SK-N-DZ (cell line): Measurements from ENCODE around the gene ACKR2.
A peak's percentile ranks its signal among the peaks of the same experiment; 100 is the strongest.

Source experiments
- DNase-seq: peaks from one replicate; pipeline ENCODE4 v3.0.0-alpha.2; 2015; ENCODE audit warnings: low spot score

ACKR2 gene

GRCh38 chr3:42829628-42830436 lies 20.6 kb downstream of the ACKR2 start:
- DNase-seq: no peak

GRCh38 chr3:42830437-42831320 lies 21.4 kb downstream of the ACKR2 start:
- peak; percentile 11 for DNase-seq

GRCh38 chr3:42831321-42831713 lies 22.1 kb downstream of the ACKR2 start:
- peak; percentile 17 for DNase-seq

GRCh38 chr3:42836150-42837123 lies 27.2 kb downstream of the ACKR2 start:
- no peak for DNase-seq

DNA sequence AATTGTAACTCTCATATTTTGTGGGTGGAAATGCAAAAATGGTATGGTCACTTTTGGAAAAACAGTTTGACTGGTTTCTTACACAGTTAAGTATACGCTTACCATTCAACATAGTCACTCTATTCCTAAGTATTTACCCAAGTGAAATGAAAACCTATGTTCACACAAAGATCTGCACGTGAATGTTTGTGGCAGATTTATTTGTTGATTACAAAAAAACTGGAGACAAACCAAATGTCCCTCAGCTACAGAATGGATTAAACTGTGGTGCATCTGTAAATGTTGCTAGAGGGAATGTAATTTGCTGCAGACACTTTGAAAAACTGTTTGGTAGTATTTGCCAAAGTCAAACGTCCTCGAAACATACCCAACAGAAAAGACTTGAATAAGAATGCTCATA lies 29.3 kb downstream of the ACKR2 start:
- DNase-seq: no peak

- peak; percentile 63 for DNase-seq
Observed at GRCh38 chr3:42839616-42840015, 30.4 kb downstream of the ACKR2 start.

DNA sequence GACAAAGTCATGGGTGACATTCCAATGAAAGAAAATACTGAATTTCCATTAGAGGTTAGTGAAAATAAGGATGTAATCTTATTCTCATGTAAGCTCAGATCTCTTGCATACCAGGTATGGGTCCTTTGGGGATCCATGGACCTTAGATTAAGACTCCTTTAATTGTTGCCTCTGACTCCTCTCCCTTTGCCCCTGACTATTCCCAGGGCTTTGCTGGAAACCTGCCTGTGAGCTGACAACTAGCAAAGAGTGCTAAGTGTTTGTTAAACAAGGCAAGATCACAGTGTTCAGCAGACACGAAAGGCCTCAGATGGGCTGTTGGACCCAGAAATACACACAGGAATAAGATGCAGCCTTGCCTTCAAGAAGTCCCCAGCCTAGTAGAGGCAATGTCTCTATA lies 32.1 kb downstream of the ACKR2 start:
- DNase-seq: no peak

- no peak for DNase-seq
Observed at GRCh38 chr3:42843713-42844411, 34.6 kb downstream of the ACKR2 start.

DNA sequence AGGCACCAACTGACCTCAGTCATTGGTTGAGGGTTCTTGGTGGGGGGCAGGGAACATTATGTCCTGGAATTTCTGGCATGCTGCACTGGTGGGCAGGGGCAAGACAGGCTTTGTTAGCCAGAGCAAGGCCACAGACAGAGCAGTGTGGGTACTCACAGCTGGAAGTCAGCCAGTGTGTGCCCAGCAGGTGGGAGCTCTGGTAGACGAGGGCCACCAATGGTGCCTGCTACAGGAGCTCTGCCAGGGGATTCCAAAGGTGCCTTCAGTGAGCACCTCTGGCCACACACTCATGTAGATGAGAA lies 35.1 kb downstream of the ACKR2 start:
- no peak for DNase-seq

- DNase-seq: no peak
Observed at GRCh38 chr3:42844815-42845214, 35.6 kb downstream of the ACKR2 start.

DNA sequence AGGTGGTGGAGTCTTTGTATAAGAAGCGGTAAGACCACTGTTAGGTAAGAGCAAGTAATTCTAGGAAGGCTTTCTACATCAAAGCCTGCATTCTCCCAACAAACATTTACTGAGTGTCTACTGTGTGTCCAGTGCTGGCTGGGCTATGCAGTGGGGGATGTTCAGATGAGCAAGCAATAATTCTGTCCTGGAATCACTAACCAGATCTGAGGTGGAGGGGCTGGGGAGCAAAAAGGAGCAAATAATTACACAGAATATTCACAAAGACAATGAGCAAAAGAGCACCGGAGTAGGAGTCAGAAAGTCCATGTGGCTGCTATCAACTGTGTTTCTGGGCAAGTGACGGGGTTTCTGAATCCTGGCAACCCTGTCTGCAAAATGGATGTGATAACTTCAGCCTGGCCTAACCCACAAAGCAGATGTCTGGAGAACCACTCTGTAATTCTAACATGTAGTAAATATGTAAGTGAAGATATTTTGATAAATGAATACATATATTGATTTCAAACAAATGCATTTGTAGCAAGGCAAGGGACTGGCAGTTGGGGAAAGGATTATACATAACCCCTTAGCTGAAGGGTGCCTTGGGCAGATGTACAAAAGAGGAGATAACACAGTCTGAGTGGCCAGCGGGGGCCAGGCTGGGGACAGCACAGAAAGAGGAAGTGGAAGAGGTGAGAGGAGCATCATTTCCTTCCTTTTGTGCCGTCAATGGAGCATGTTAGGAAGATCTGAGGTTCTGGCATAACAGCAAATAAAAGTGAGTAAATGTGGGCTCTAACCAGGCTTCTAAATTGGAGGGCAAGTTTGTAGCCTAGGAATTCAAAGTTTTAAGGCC lies 37.7 kb downstream of the ACKR2 start:
- DNase-seq: no peak

- no peak for DNase-seq
Observed at GRCh38 chr3:42847731-42848130, 38.5 kb downstream of the ACKR2 start.

DNA sequence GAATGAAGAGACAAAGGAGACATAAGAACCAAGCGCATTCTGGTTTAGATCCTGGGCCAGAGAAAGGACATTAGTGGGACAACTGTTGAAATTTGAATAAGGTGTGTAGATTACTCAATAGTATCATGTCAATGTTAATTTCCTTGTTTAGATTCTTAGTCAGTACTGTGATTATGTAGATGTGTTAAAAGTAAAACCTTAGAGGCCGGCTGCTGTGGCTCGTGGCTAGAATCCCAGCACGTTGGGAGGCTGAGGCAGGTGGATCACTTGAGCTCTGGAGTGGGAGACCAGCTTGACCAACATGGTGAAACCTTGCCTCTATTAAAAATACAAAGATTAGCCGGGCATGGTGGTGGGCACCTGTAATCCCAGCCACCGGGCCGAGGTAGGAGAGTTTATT lies 39.8 kb downstream of the ACKR2 start:
- DNase-seq: no peak

GRCh38 chr3:42850263-42850662 lies 41.0 kb downstream of the ACKR2 start:
- DNase-seq: no peak

GRCh38 chr3:42851228-42851834 lies 42.1 kb downstream of the ACKR2 start:
- DNase-seq: no peak

DNA sequence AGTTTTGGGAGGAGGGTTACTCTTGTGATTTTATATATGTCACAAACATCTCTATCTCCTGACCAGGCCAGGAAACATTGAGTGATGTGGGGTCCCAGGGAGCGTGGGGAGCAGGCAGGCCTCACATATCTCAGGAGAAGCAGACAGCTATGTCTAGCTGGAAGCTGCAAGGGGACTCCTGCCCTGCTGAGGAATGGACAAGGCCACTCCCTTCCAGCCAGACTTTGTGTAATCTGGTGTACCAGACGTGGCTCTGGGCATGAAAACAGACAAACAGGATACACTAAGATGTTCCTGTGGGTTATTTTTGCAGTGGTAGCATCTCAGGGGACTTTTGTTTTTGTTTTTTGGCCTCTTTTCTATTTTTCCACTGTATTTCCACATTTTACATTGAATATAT lies 43.2 kb downstream of the ACKR2 start:
- DNase-seq: no peak

- no peak for DNase-seq
Observed at GRCh38 chr3:42853056-42853455, 43.8 kb downstream of the ACKR2 start.

DNA sequence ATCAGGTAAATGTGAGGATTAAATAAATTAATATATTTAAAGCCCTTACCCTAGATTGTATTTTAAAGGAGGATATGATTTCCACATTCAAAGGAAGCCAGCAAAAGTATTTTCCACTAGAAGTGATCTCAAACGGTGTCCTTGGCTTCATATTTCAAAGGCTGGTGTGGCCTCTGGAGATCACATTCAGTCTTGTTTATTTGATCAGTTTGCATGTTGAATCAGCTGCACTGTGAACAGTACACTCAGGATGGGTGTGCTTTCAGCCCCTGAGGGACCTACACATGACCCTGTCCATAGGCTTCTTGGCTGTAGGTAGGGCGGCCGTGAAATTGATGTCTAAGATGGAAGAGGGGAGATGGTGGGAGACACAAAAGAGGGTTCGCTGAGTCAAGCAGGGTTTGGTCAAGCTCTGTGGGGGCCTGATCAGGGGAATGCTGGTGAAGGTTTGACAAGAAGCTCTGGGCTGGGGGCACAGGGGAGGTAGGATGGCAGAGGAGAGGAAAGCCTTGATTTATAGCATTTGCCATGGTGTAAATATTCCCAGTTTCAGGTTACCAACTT lies 44.6 kb downstream of the ACKR2 start:
- no peak for DNase-seq

DNA sequence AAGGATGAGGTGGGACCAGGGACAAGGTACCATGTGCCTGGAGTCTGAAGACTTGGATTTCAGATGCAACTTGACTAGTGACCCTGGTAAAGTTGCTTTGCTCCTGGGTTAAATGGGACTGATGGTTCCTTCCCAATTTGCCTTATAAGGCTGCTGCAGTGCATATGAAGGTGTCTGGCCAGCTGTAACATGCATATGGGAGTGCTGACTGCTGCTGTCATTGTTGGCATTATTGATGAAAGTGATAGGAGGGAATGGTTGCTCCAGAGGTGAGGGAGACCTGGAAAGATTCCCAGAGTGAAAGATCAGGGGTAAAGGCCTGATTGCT lies 45.9 kb downstream of the ACKR2 start:
- no peak for DNase-seq
